Neural progenitor cell (in vitro differentiated cells): Measurements from ENCODE around the gene ITGBL1.

Source experiments
- CTCF ChIP-seq: fragments of 200-600 bp; sonication (generic); IDR thresholded peaks from 2 replicates; pipeline ENCODE4 v1.5.1; 2017; ENCODE audit warnings: antibody characterized with exemption, mild to moderate bottlenecking
- EZH2phosphoT487 ChIP-seq: fragments of 200-600 bp; sonication (generic); IDR thresholded peaks from 2 replicates; pipeline ENCODE4 v1.6.1; 2017; ENCODE audit warnings: antibody characterized with exemption

GRCh38 chr13:101514100-101514499, 61.6 kb downstream of the ITGBL1 start:
- TF ChIP-seq CTCF (no peak), EZH2phosphoT487 (no peak)
